HG03575 (cell line): Measurements from ENCODE around the gene CENPP.
"Not testable (repeated sequence)": the region's sequence is repeated elsewhere in the genome, so short reads cannot be mapped to it uniquely, and the experiment has no call there.

Source experiments
- ATAC-seq: cut with Tn5 transposase; IDR thresholded peaks from one replicate; pipeline ENCODE4 v1.9.1; 2021; ENCODE audit not compliant: unreplicated experiment, insufficient number of reproducible peaks, low FRiP score; ENCODE audit errors: extremely low read depth

Gene CENPP

GRCh38 chr9:92406477-92406876 is 80.7 kb downstream of the CENPP start:
- no peak for ATAC-seq

GRCh38 chr9:92407818-92408217 is 82.1 kb downstream of the CENPP start:
- ATAC-seq: no peak

GRCh38 chr9:92408747-92409478 is 83.2 kb downstream of the CENPP start:
- ATAC-seq: no peak

GRCh38 chr9:92411157-92411556 is 85.4 kb downstream of the CENPP start:
- ATAC-seq: not testable (repeated sequence)

GRCh38 chr9:92414566-92414965 is 88.8 kb downstream of the CENPP start:
- no peak for ATAC-seq

- no peak for ATAC-seq
These were observed 97.0 kb downstream of the CENPP start for GRCh38 chr9:92422611-92423338.

GRCh38 chr9:92423612-92424011 is 97.9 kb downstream of the CENPP start:
- no peak for ATAC-seq

- no peak for ATAC-seq
These were observed 98.6 kb downstream of the CENPP start, which contains the start of gene OMD for GRCh38 chr9:92424340-92424739. OMD (minus strand) TSS chr9:92424471; CDS start chr9:92417558, 6,913 bp downstream.

GRCh38 chr9:92425474-92425873 is 99.7 kb downstream of the CENPP start:
- no peak for ATAC-seq

- no peak for ATAC-seq
These were observed 100.9 kb downstream of the CENPP start for GRCh38 chr9:92426501-92427145.

GRCh38 chr9:92429836-92430235 is 104.1 kb downstream of the CENPP start:
- ATAC-seq: no peak

GRCh38 chr9:92432350-92432749 is 106.6 kb downstream of the CENPP start:
- ATAC-seq: no peak

- no peak for ATAC-seq
These were observed 107.3 kb downstream of the CENPP start for GRCh38 chr9:92432972-92433548.

GRCh38 chr9:92435263-92435662 is 109.5 kb downstream of the CENPP start:
- no peak for ATAC-seq

- no peak for ATAC-seq
These were observed 113.3 kb downstream of the CENPP start for GRCh38 chr9:92438900-92439526.

GRCh38 chr9:92439921-92440750 is 114.4 kb downstream of the CENPP start:
- no peak for ATAC-seq

GRCh38 chr9:92440751-92441046 is 114.9 kb downstream of the CENPP start:
- no peak for ATAC-seq

- no peak for ATAC-seq
These were observed 119.1 kb downstream of the CENPP start for GRCh38 chr9:92444841-92445240.

GRCh38 chr9:92446536-92446935 is 120.8 kb downstream of the CENPP start:
- no peak for ATAC-seq
